ENCODE results near the gene TYW1B.
"Not testable (repeated sequence)": the region's sequence is repeated elsewhere in the genome, so short reads cannot be mapped to it uniquely, and the experiment has no call there.

The TYW1B gene

DNA sequence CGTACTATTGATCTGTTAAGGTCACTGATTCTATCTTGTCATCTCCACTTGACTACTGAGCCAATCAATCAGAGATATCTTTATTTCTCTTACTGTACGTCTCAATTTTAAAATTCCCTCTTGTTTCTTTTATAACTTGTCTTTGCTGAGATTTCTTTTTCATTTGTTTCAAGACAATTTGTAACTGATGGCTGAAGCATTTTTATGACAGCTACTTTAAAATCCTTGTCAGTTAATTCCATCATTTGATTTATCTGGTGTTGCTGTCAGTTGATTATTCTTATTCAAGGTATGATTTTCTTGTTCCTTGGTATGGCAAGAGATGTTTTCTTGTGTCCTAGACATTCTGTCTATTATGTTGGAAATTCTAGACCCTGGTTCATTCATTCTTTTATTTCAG, 76.6 kb downstream of the TYW1B start:
- DNase-seq: no peak

DNA sequence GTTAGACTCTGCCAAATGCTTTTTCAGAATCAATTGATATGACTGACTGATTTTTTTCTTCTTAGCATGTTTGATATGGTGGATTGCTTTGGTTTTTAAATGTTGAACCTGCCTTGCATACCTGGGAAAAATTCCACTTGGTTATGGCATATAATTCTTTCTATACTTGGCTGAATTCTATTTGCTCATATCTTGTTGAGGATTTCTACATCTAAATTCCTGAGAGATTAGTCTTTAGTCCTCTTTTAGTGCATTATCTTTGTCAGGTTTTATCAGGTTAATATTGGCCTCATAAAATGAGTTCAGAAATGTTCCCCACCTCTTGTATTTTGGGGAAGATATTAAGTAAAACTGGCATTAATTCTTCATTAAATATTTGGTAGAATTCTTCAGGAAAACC, 79.4 kb downstream of the TYW1B start:
- not testable (repeated sequence) for DNase-seq

GRCh38 chr7:72744244-72744926, 83.6 kb downstream of the TYW1B start:
- not testable (repeated sequence) for DNase-seq

- not testable (repeated sequence) for DNase-seq
Observed at GRCh38 chr7:72743801-72744200, 84.2 kb downstream of the TYW1B start.

DNA sequence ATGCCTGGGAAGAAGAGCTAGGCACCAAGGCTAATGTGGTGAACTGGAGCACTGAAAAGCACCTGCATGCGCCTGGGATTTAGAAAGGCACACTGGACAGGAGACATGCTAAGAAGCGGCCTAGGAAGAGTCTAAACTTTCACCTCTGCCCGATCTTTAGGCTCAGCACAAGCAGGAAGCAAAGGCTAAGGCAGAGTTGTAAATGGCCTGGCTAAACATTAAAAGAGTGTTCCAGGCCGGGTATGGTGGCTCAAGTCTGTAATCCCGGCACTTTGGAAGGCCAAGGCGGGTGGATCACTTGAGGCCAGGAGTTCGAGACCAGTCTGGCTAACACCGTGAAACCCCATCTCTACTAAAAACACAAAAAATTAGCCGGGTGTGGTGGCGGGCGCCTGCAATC, 88.3 kb downstream of the TYW1B start:
- not testable (repeated sequence) for DNase-seq

- DNase-seq: not testable (repeated sequence)
Observed at GRCh38 chr7:72735855-72736254, 92.1 kb downstream of the TYW1B start.

DNA sequence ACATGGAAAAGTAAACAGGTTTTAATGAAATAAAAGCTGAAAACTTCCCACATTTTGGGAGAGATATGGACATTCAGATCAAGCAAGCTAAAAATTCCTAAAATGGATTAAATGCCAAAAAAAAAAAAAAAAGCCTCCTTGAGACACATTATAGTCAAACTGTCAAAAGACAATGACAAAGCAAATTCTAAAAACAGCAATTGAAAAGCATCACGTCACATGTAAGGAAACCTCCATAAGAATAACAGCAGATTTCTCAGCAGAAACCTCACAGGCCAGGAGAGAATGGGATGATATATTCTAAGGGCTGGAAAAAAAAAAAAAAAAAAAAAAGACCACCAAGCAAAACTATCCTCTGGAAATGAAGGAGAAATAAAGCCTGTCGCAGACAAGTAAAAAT, 97.2 kb downstream of the TYW1B start:
- not testable (repeated sequence) for DNase-seq

DNA sequence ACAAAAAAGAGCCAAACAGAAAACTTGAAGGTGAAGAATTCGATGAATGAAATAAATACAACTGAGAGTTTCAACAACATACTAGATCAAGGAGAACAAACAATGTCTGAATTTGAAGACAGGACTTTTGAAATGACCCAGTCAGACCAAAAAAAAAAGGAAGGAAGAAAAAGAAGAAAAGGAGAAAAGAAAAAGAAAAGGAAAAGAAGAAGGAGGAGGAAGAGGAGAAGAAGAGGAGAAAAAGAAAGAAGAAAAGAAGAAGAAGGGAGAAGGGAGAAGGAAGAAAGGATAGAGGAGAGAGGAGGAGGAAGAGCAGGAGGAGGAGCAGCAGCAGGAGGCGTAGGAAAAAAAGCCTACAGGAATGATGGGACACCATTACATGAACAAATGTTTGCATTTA, 97.6 kb downstream of the TYW1B start:
- DNase-seq: not testable (repeated sequence)

- DNase-seq: not testable (repeated sequence)
Observed at GRCh38 chr7:72729130-72729529, 98.9 kb downstream of the TYW1B start.

- DNase-seq: not testable (repeated sequence)
Observed at GRCh38 chr7:72722694-72723093, 105.3 kb downstream of the TYW1B start.

DNA sequence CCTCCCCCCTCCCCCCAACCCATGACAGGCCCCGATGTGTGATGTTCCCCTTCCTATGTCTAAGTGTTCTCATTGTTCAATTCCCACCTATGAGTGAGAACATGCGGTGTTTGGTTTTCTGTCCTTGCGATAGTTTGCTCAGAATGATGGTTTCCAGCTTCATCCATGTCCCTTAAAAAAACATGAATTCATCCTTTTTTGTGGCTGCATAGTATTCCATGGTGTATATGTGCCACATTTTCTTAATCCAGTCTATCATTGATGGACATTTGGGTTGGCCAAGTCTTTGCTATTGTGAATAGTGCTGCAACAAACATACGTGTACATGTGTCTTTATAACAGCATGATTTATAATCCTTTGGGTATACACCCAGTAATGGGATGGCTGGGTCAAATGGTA, 107.1 kb downstream of the TYW1B start:
- DNase-seq: not testable (repeated sequence)

DNA sequence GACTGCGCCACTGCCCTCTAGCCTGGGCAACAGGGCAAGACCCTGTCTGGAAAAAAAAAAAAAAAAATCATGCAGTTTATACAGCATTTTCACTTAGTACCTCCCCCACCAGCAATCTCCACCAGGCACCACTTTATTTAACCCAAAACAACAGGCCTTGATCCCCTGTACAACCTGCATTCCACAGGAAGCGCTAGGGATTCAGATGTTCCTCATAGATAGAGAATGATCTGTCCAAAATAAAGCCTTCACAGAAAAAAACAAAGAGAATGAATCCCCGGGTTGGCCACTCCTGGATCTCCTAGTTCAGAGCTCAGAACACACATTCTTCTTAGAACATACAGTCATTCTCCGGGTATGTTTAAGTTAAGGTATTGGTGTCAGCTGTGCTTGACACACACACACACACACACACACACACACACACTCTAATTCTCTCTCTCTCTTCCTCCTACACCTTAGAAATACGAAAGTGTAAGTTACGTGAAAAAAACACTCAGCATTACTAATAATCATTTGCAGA, 110.7 kb downstream of the TYW1B start:
- not testable (repeated sequence) for DNase-seq

GRCh38 chr7:72711927-72712326, 116.1 kb downstream of the TYW1B start:
- not testable (repeated sequence) for DNase-seq

- no peak for DNase-seq
Observed at GRCh38 chr7:72710983-72711382, 117.0 kb downstream of the TYW1B start.

- no peak for DNase-seq
Observed at GRCh38 chr7:72709909-72710308, 118.1 kb downstream of the TYW1B start.

- not testable (repeated sequence) for DNase-seq
Observed at GRCh38 chr7:72708371-72709050, 119.5 kb downstream of the TYW1B start.

- no peak for DNase-seq
Observed at GRCh38 chr7:72706521-72706920, 121.5 kb downstream of the TYW1B start.

GRCh38 chr7:72705693-72706092, 122.3 kb downstream of the TYW1B start:
- DNase-seq: not testable (repeated sequence)

- DNase-seq: no peak
Observed at GRCh38 chr7:72704894-72705293, 123.1 kb downstream of the TYW1B start.

DNA sequence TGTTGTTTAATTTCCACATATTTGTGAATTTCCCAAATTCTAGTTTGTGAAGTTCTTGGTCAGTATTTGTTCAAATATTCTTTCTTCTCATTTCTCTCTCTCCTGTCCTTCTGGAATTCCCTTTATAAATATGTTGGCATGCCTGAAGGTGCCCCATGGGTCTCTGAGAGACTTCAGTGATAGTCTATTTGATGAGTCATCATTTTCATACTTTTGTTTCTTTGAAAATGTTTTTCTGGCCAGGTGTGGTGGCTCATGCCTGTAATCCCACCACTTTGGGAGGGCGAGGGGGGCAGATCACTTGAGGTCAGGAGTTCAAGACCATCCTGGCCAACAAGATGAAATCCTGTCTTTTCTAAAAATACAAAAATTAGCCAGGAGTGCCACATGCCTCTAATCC, 127.5 kb downstream of the TYW1B start:
- DNase-seq: not testable (repeated sequence)

- not testable (repeated sequence) for DNase-seq
Observed at GRCh38 chr7:72697066-72697465, 130.9 kb downstream of the TYW1B start.

DNA sequence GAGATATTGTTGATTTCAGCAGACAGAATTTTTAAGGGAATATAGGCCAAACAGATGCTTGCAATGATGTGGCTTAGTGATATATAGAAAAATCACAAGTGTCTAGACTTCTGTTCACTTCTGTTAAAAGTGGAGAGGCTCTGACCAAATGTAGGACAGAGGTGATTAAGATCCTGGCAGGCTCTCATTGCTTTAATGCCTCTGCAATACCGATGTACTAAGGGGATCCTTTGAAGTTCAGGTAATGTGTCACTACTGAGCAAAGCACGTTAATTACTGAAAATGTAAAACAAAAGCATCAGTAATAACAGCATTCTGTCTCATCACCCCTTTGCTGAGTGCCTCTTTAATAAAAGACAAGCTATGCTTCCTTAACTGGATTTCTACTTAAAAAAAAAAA, 131.4 kb downstream of the TYW1B start:
- DNase-seq: not testable (repeated sequence)

DNA sequence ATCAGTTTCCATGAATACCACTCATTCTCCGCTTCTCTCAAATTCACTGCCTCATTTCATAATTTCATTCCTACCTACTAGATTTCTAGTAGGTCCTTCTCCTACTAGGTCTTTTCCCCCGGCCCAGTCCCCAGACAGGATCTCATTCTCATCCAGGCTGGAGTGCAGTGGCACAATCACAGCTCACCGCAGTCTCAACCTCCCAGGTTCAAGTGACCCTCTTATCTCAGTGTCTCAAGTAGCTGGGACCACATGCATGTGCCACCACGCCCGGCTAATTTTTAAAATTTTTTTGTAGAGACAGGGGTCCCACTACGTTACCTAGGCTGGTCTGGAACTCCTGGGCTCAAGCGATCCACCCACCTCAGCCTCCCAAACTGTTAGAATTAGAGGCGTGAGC, 132.5 kb downstream of the TYW1B start:
- not testable (repeated sequence) for DNase-seq

GRCh38 chr7:72691442-72691841, 136.6 kb downstream of the TYW1B start:
- not testable (repeated sequence) for DNase-seq

All from GOT3 (cell line).